Measurements from ENCODE around the gene RPL22L1.
"Not testable (repeated sequence)": the region's sequence is repeated elsewhere in the genome, so short reads cannot be mapped to it uniquely, and the experiment has no call there.

RPL22L1 gene

DNA sequence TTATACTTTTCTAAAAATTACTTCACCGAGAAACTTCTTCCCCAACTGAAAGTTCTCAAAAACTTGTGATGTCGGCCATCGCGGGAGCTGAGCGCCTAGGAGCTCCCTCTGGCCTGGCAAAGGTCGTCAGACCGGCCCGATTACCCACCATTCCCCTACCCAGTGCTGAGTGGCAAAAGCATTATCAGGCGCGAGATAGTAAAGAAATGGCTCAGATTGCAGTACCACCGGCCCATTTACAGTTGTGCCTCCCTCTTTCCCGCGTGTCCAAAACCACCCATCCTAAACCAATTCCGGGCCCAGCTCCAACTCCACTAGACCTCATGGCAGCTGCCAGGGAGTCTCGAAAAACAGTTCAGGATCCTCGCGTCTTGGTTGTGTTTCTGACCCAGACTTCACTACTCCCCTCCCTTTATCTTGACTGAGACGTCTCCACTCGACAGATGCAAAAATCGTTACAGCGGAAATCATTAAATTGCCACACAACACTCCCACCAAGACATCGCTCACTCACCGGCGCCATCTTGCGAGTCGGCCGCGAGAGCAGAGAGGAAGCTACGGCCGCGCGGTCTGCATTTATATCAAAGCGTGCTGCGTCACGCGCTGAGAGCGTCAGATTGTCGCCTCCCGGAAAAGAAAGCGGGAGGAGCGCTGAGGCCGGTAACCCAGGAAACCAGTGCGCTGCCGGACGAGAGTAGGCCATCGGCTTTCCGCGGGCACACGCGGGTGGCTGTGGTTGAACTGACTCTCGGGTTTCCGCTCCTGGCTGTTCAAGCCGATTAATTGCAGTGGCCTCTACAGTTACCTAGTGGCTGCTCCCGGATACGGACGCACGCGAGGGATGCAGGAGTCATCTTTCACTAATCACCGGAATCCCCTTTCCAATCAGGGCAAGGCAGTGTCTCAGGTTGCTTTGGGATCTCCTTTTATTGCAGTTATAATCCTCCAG is at the start of gene RPL22L1:
RPL22L1 (minus strand) TSS at position 551 of the 949 bp plus-strand sequence; CDS start at position 523, 28 bp downstream.
- DNase-seq (ENCODE audit: low read depth in 3 of 3) = peak; percentile 81 to 87 (median 86)

DNA sequence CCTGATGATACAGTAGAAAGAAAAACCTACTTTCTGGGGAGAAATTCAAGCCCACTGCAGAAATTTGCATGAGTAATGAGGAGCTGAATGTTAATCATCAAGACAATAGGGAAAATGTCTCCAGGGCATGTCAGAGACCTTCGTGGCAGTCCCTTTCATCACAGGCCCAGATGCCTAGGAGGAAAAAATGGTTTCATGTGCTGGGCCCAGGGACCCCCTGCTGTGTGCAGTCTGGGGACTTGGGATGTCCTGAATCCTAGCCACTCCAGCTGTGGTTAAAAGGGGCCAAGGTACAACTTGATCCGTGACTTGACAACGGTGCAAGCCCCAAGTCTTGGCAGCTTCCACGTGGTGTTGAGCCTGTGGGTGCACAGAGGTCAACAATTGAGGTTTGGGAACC is 48.7 kb upstream of the RPL22L1 start:
- no peak for DNase-seq (ENCODE audit: low read depth in 3 of 3)

DNA sequence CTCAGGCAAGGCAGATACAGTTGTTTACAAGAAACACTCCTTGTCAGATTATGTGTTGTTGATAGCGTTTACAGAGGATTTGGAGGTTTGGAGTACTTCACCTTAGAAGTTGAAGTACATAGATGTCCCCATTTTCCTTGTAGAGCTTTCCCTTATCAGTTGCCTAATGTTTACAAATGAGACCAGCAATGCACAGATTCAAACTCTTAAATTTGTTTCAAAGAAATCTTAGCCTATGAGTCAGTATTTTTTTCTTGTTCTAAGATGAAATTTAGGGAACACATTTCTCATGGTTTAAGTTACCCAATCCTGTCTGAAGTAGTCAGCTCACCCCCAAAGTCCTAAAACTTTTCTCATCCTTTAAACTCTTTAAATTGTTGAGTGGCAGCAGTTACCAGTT is 44.7 kb upstream of the RPL22L1 start:
- no peak for DNase-seq (ENCODE audit: low read depth in 3 of 3)

DNA sequence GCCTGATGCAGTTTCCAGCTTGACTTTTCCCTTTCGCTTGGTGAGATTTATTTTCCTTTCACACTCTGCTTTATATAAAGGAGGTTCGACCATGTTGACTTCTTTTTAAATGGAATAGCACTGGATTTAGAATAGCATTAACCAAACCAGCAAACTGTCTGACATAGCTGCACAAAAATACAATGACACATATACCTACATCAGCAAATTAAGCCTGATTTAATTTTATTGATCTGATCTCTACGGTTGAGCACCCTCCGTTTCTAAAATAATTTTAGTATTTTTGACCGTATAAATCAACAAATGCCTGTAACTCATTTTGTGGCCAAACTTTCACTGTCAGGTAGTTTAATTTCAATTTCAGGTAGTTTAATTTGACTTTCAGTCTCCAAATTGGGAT is 44.2 kb upstream of the RPL22L1 start:
- no peak for DNase-seq (ENCODE audit: low read depth in 3 of 3)

DNA sequence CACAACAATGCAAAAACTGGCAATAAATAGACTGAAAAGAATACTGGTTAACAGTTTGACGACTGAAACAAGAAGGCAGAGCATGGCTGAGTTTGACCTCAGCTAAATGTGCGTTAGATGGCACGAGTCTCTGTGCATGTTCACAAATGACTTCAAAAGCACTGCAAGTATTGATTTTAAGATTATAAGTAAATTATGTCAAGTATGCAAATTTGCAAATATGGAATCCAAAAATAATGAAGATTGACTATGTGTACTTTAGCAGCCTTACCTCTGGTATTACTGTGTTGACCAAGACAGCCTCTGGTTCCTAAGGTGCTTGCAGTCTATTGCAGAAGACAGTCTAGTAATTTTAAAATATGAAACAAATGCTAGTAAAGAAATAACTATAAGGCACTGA is 41.1 kb upstream of the RPL22L1 start:
- no peak for DNase-seq (ENCODE audit: low read depth in 3 of 3)

DNA sequence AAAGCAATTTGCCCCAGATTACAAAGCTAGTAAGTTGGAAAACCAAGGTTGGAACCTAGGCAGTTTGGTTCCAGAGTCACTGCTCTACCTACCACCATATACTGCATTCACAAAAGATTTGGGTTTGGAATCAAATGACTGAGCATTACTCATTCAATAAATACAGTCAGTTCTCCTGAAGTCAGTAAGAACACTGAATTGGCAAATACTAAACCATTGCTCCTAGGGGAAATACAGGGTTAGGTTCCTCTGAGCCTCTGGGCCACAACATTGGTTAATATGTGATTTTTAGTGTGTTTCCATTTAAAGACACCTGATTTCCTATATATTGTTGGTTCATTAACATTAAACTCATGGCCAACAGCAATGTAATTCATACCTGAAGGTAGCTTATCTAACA is 40.5 kb upstream of the RPL22L1 start:
- DNase-seq (ENCODE audit: low read depth in 3 of 3) = no peak

DNA sequence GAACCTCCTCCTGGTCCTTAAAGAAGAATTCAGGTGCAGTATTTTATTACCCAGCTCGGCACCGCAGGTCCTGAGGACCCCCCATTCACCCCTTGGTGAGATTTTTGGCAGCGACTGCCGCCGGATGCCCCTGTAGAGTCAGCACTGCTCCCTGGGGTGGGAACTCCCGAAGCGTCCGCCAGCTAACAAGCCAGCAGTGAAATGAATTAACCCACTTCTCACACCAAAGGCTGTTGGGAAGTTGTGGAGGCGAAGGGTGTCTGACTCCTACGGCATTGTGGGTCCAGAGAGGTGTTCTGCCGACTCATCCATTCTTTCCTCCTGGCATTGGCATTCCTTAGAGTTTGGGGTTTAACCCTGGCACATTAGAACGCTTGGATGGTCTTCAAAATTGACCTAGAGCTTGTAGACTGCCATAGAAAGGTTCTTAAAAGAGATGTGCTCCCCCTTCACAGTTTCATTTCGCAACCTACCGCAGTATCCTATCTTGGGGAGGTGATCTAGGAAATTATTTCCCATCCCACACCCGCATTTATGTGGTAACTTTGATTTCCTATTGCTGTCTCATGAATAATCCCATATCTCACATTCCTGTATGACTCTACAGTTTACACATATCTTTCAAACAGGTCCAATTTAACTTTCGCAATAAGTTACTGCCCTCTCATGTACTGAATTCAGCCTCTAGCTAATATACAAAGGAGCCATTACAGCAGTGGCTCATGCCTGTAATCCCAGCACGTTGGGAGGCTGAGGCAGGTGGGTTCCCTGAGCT is 39.3 kb upstream of the RPL22L1 start:
- no peak for DNase-seq (ENCODE audit: low read depth in 3 of 3)

DNA sequence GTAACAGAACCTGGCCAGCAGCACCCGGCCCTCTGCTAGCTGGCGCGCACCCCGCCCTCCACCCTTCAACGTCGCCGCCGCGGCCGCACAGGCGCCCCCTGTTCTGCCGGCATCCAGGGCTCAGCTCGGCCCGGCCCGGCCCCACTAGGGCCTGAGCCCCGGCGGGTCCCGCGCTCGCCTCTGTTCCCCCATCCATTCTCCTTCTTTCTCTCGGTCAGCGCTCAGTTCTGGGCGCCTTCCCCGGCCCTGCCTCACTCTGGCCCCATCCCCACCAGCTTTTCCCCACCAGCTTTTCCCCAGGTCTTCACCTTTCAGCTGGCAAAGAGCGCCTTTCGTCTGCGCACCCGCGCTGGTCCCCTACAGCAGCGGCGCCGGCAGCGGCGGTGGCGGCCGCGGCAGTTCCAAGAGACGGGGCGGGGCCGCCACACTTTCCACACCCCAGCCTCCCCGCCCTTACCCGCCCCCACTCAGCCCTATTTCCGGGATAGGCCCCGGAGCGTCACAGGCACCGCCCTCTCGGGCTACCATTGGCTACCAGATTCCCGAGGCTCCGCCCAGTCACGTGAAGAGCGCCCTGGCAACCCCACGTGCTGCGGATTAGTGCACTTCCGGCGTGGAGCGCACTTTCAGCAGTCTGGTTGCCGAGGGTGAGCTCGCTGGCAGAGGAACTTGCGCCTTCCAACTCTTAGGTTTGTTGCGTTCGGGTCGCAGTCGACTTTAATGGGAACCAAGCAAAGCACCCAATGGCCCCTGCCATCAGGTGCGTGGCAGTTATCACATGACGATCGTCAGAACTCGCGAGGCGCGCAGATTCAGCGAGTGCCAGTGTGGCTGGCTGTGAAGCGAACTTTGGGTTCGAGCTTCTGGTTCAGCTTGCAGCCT is 38.5 kb upstream of the RPL22L1 start, which contains the start of gene EIF5A2:
EIF5A2 (minus strand) TSS at position 403 of the 882 bp plus-strand sequence. CDS start 831 bp downstream, outside the sequence.
- DNase-seq (ENCODE audit: low read depth in 3 of 3) = peak; percentile 89 to 95 (median 93)

DNA sequence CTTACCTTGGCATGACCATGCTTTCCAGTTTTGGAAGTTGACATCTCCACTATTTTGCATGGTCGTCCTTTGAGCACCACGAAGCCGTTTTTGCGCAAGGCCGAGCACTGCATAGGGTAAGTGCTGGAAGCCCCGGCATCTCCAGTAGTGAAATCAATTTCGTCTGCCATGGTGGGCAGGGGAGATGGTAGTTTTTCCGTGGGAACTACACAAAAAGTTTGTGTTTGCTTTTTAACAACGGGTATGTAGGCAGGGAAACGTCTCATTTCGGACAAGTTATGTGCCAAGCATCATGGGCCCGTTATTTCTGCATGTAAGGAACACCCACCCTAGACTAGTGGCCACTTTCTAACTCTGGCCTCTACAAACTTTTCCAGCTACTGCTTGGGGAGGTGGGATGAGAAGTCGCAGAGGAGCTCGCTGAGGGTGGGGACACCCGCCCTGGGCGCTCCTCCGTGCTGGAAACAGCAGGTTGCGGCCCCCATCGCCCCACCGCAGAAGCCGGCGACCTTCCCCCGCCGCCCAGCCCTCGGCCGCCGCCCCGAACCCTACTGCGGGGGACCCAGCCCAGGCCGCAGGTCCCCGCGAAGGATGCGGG is 37.7 kb upstream of the RPL22L1 start:
- no peak for DNase-seq (ENCODE audit: low read depth in 3 of 3)

DNA sequence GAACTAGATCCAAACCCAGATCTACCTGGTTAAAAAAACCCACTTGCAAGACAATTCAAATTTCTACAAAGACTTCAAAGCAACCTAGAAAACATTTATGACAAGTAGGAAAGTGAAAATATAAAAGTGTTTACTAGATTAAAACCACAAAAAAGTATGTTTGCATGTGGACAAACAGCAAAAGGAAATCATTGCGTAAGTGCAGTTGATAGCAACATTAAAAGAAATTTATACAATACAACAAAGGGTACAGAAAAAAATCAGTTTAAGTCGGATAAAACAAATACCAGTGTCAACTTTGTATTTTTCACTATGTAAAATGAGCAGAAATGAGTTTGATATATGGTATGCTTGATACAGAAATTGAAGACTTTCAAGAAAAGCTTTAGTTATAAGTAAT is 35.9 kb upstream of the RPL22L1 start:
- DNase-seq (ENCODE audit: low read depth in 3 of 3) = no peak

DNA sequence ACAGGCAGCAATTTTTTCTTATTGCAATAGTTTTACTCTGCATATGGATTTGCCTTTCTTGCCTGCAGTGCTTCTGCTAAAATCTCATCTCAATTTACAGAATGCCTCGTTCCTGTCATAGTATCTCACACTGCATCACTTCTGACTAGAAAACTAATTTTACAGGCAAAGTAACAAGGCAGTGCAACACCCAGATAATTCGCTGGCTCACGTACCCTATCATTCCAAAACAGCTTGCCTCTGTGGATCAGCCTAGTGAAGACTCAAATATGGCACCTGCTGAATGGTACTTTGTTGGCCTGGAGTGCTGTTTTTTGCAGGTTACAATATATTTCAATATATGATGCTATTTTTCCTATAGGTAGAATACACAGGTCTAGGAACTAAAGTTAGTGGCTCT is 33.1 kb upstream of the RPL22L1 start:
- no peak for DNase-seq (ENCODE audit: low read depth in 3 of 3)

DNA sequence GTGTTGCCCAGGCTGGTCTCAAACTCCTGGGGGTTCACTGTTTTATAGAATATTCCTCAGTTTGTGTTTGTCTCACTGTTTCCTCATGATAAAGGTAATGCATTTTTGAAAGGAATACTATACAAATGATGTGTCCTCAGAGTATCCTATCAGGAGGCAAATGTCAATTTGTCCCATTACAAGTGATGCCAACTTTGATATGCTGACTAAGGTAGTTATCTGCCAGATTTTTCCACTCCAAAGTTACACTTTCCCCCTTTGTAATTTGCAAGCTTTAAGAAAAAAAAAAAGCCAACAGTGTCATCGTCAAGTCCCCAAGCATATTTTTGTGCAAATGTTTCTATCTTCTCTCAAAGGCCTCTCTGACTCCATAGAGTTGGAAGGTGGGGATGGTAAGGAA is 29.5 kb upstream of the RPL22L1 start:
- no peak for DNase-seq (ENCODE audit: low read depth in 3 of 3)

DNA sequence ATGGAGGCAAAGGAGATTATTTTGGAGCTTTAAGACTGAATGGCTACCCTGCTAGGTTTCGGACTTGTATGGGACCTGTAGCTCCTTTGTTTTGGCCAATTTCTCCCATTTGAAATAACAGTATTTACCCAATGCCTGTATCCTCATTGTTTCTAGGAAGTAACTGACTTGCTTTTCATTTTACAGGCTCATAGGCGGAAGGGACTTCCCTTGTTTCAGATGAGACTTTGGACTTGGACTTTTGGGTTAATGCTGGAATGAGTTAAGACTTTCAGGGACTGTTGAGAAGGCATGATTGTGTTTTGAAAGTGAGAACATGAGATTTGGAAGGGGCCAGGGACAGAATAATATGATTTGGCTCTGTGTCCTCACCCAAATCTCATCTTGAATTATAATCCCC is 28.0 kb upstream of the RPL22L1 start:
- DNase-seq (ENCODE audit: low read depth in 3 of 3) = no peak

DNA sequence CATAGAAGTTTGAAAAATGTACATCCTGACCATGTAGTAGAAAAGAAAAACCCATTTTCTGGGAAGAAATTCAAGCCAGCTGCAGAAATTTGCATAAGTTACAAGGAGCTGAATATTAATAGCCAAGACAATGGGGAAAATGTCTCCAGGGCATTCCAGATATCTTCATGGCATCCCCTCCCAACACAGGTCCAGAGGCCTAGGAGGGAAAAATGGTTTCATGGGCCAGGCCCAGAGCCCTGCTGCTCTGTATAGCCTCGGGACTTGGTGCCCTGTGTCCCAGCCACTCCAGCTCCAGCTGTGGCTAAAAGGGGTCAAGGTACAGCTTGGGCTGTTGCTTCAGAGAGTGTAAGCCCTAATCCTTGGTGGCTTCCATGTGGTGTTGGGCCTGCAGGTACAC is 27.2 kb upstream of the RPL22L1 start:
- not testable (repeated sequence) for DNase-seq (ENCODE audit: low read depth in 3 of 3)

DNA sequence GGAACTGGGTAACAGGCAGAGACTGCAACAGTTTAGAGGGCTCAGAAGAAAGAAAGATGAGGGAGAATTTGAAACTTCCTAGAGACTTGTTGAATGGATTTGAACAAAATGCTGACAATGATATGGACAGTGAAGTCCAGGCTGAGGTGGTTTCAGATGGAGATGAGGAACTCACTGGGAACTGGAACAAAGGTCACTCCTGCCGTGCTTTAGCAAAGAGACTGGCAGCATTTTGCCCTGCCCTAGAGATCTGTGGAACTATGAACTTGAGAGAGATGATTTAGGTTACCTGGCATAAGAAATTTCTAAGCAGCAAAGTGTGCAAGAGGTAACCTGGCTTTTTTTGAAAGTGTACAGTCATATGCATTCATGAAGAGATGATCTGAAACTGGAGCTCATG is 26.8 kb upstream of the RPL22L1 start:
- DNase-seq (ENCODE audit: low read depth in 3 of 3) = no peak

DNA sequence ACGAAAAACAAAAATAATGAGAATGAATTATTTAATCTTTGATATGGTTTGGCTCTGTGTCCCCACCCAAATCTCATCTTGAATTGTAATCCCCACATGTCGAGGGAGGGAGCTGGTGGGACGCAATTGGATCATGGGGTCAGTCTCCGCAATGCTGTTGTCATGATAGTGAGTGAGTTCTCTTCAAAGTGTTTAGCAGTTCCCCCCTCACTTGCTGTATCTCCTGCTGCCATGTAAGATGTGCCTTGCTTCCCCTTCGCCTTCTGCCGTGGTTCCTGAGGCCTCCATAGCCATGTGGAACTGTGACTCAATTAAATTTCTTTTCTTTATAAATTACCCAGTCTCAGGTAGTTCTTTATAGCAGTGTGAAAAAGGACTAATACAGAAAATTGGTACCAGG is 26.3 kb upstream of the RPL22L1 start:
- DNase-seq (ENCODE audit: low read depth in 3 of 3) = not testable (repeated sequence)

DNA sequence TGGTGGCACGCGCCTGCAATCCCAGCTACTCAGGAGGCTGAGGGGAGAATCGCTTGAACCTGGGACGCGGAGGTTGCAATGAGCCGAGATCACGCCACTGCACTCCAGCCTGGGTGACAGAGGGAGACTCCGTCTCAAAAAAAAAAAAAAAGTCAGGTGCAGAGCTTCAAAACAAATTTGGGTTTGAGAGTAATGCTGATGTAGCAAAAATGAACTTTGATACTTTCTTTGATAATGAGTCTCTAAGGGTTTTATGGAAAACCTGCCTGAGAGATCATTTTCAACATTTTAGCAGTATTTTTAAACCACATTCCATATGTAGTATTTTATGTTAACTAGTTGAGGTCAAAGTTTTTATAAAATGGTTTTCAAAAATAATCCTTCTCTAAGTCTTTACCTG is 23.9 kb upstream of the RPL22L1 start:
- DNase-seq (ENCODE audit: low read depth in 3 of 3) = no peak

DNA sequence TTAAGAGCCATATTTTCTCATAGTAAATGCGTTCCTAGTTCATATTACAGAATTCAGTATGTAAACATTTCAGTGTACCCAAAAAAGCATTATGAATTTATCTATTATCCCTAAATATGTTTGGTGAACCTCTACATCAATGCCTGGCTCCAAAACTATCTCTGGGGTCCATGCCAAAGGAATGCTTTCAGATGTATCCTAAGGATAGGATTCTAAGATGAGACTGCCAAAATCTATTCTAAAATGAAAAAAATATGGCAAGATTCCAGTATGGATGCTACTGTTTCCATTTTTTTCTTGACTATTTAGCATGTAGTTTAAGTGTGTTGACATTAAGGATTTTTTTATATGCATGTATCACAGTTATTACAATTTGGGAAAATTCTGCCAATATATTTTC is 19.6 kb upstream of the RPL22L1 start:
- no peak for DNase-seq (ENCODE audit: low read depth in 3 of 3)

DNA sequence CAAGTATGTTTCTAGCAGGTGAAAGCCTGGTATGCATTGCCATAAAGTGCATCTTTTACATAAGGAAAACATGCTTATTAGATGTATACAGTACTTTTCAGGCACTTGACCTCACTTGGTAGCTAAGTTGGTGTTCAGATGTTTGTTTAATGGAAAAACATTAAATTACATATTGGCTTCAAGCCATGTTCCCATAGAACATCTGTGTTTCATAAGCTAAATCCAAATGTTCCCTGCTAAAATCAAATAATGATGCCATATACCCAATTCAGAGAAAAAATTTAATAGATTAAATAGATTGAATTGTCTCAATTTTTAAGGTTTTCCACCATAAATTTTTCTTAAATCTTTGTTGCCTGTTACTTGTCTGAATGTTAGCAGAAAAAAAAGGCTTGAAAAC is 19.1 kb upstream of the RPL22L1 start:
- no peak for DNase-seq (ENCODE audit: low read depth in 3 of 3)

DNA sequence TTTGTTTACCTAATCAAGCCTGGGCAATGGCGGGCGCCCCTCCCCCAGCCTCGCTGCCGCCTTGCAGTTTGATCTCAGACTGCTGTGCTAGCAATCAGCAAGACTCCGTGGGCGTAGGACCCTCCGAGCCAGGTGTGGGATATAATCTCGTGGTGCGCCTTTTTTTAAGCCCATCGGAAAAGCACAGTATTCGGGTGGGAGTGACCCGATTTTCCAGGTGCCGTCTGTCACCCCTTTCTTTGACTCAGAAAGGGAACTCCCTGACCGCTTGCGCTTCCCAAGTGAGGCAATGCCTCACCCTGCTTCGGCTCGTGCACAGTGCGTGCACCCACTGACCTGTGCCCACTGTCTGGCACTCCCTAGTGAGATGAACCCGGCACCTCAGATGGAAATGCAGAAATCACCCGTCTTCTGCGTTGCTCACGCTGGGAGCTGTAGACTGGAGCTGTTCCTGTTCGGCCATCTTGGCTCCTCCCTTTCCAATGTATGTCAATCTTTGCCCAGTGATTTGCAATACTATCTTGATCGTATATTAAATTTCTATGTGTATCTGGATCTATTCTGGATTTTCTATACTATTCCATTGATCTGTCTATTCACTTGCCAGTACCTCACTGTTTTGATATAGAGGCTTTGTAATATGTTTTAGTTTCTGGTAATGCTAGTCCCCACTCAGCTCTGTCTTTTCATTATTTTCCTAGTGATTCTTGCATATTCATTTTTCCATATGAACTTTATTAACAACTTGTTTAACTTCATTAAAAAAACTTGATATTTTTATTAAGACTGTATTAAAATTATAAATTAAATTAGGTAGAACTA is 14.3 kb upstream of the RPL22L1 start:
- not testable (repeated sequence) for DNase-seq (ENCODE audit: low read depth in 3 of 3)
